SU-DHL-6 (cell line): ENCODE results near the gene MAGI3.

Experiments used
- H2AFZ ChIP-seq: fragments of 200-600 bp; sonication (generic); 2 replicates; pipeline ENCODE4 v1.6.1; 2014; ENCODE audit warnings: low read depth, mild to moderate bottlenecking, moderate library complexity, mixed read lengths, antibody characterized with exemption, low read length; ENCODE audit not compliant: severe bottlenecking
- H3F3A ChIP-seq: fragments of 200-600 bp; shearing (Covaris generic); 2 replicates; pipeline ENCODE4 v1.6.0; 2016; ENCODE audit warnings: antibody characterized with exemption, mild to moderate bottlenecking; ENCODE audit not compliant: insufficient read depth
- H3K27ac ChIP-seq: fragments of 200-600 bp; sonication (generic); 2 replicates; pipeline ENCODE4 v1.5.1; 2016; ENCODE audit warnings: low read depth, mild to moderate bottlenecking, low read length, moderate library complexity, mixed read lengths
- H3K27me3 ChIP-seq: fragments of 200-600 bp; sonication (generic), shearing (Covaris generic); 2 replicates; pipeline ENCODE4 v1.6.0; 2014; ENCODE audit warnings: mild to moderate bottlenecking, low read length
- H3K36me3 ChIP-seq: fragments of 200-600 bp; sonication (generic); 2 replicates; pipeline ENCODE4 v1.6.1; 2014; ENCODE audit warnings: mild to moderate bottlenecking, low read length, mixed read lengths
- H3K4me2 ChIP-seq: fragments of 300-600, 200-600 bp; shearing (Covaris generic), sonication (generic); 2 replicates; pipeline ENCODE4 v1.6.0; 2014; ENCODE audit warnings: low read length, low read depth, mild to moderate bottlenecking; ENCODE audit not compliant: poor library complexity, severe bottlenecking
- H3K4me3 ChIP-seq: fragments of 200-600 bp; sonication (generic); 2 replicates; pipeline ENCODE4 v1.5.1; 2014; ENCODE audit warnings: antibody characterized with exemption, low read length, mild to moderate bottlenecking, mixed read lengths; ENCODE audit not compliant: insufficient read depth, poor library complexity, severe bottlenecking
- H3K79me2 ChIP-seq: fragments of 200-600 bp; sonication (generic); 2 replicates; pipeline ENCODE4 v1.6.1; 2014; ENCODE audit warnings: mild to moderate bottlenecking, low read length, moderate library complexity; ENCODE audit not compliant: insufficient read depth
- H3K9ac ChIP-seq: fragments of 200-600 bp; sonication (generic); 2 replicates; pipeline ENCODE4 v1.7.0; 2014; ENCODE audit warnings: mild to moderate bottlenecking, low read length
- H3K9me2 ChIP-seq: fragments of 200-600 bp; sonication (generic); replicated peaks from 2 replicates; pipeline ENCODE4 v1.6.1; 2014; ENCODE audit warnings: low read length; ENCODE audit not compliant: insufficient read depth
- H3K9me3 ChIP-seq: fragments of 200-600 bp; sonication (generic); 2 replicates; pipeline ENCODE4 v1.6.1; 2014; ENCODE audit warnings: low read length, mixed read lengths; ENCODE audit not compliant: insufficient read depth
- H4K20me1 ChIP-seq: fragments of 200-600 bp; sonication (generic); 2 replicates; pipeline ENCODE4 v1.6.1; 2014; ENCODE audit warnings: low read depth, mild to moderate bottlenecking, antibody characterized with exemption, low read length, moderate library complexity, mixed read lengths
- EZH2phosphoT487 ChIP-seq: fragments of 200-600 bp; sonication (generic), shearing (Covaris generic); conservative IDR thresholded peaks from 2 replicates; pipeline ENCODE4 v1.6.1; 2018; ENCODE audit warnings: mild to moderate bottlenecking, antibody characterized with exemption, low read length, moderate library complexity, mixed read lengths
- TF ChIP-seq, protein P1 (sequence below): fragments of 200-600 bp; sonication (generic); IDR thresholded peaks from one replicate; pipeline ENCODE4 v1.5.1; 2017; ENCODE audit warnings: antibody characterized with exemption, mild to moderate bottlenecking, low read length, moderate library complexity; ENCODE audit not compliant: insufficient read depth, poor library complexity, severe bottlenecking

Gene MAGI3

DNA sequence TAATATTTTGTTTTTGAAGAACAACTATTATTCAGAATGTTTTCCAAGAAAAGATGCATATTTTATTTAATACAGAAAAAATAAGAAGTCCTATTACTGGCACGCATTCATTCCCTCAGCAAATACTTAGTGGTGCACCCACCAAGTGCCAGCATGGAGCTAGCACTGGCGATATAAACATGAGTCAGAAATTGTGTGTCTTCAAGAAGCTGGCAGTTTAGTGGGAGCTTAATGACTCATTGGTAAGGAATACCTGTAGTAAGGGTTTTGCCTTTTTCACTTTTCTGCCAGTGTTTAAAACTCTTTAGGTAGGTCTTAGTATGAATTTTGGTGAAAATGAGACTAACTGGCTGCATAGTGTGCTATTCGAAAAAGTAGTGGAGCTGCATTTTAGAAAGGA is 6.3 kb downstream of the MAGI3 start:
- Histone ChIP-seq H2AFZ (no peak overlapping the region), H3K27ac (no peak overlapping the region), H3K9ac (no peak overlapping the region), H3K27me3 (no peaks in the 10 kb centered on the region), H3K4me3 (no peak overlapping the region), H4K20me1 (peaks cover 34% of the 10 kb centered on the region), H3K36me3 (no peaks in the 10 kb centered on the region), H3K79me2 (no peaks in the 10 kb centered on the region; the same call in 1 of the 2 replicates), H3F3A (peaks cover 3% of the 10 kb centered on the region; the same call in 1 of the 2 replicates), H3K4me2 (no peak overlapping the region), H3K9me2 (no peaks in the 10 kb centered on the region), H3K9me3 (no peaks in the 10 kb centered on the region)
- TF ChIP-seq EZH2phosphoT487: no peak
- TF ChIP-seq, protein P1, sequence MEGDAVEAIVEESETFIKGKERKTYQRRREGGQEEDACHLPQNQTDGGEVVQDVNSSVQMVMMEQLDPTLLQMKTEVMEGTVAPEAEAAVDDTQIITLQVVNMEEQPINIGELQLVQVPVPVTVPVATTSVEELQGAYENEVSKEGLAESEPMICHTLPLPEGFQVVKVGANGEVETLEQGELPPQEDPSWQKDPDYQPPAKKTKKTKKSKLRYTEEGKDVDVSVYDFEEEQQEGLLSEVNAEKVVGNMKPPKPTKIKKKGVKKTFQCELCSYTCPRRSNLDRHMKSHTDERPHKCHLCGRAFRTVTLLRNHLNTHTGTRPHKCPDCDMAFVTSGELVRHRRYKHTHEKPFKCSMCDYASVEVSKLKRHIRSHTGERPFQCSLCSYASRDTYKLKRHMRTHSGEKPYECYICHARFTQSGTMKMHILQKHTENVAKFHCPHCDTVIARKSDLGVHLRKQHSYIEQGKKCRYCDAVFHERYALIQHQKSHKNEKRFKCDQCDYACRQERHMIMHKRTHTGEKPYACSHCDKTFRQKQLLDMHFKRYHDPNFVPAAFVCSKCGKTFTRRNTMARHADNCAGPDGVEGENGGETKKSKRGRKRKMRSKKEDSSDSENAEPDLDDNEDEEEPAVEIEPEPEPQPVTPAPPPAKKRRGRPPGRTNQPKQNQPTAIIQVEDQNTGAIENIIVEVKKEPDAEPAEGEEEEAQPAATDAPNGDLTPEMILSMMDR: no peak

DNA sequence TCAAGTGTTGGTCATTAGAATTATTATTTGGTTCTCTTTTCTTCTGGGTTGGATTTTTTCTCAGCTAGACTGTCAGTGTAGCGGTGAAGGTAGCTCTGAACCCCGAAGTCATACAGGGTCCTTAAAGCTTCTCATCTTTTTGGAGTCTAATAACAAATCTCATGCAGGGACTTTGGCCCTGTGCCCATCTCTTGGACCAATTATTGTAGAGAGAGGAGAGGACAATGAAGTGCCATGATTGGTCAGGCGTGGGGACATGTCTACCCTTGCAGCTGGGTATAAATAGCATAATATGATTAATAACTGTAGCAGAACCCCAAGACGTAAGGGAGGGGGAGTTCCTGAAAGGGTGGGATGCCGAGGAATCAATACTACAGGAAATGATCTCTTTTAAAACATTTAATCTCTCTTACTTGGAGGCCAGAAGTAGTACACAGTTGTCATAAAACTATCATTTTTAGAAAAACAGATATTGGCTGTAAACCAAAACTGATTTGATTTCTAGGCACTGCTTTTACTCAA is 8.8 kb downstream of the MAGI3 start:
- no peaks in the 10 kb centered on the region for H3K9me3 ChIP-seq
- no peak overlapping the region for H3K9ac ChIP-seq
- no peak overlapping the region for H3K27ac ChIP-seq
- no peak overlapping the region for H2AFZ ChIP-seq
- H3K27me3 ChIP-seq: no peaks in the 10 kb centered on the region
- H3K4me3 ChIP-seq: no peak overlapping the region
- H3K9me2 ChIP-seq: no peaks in the 10 kb centered on the region
- H3F3A ChIP-seq: no peaks in the 10 kb centered on the region
- H3K4me2 ChIP-seq: no peak overlapping the region
- TF ChIP-seq, protein P1: no peak
- no peak for TF ChIP-seq EZH2phosphoT487
- peaks cover 31% of the 10 kb centered on the region for H4K20me1 ChIP-seq
- H3K36me3 ChIP-seq: no peaks in the 10 kb centered on the region
- H3K79me2 ChIP-seq: no peaks in the 10 kb centered on the region; the same call in 1 of the 2 replicates

DNA sequence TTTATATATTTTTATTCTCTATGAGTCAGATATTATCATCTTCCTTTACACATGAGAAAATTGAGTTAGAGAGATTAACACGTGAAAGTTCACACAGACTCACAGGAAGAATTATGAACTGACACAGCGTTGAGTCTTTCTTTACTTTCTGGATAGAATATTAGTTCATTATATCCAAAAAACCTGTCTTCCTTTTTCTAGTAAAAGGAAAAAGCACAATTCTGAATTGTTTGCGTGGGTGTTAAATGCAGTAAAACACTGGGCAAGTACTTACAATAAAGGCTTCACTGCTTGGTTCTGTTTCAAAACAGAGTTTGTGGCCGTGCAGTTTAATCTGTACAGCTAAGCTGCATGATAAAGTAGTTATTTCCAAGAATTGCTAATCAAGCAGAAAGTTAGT is 10.8 kb downstream of the MAGI3 start:
- Histone ChIP-seq H3K4me3 (no peak overlapping the region), H3K79me2 (no peaks in the 10 kb centered on the region; the same call in 1 of the 2 replicates)

More for the DNA sequence above, 10.8 kb downstream of the MAGI3 start:
- no peaks in the 10 kb centered on the region for H3K36me3 ChIP-seq
- no peaks in the 10 kb centered on the region for H3K9me2 ChIP-seq
- H3F3A ChIP-seq: no peaks in the 10 kb centered on the region
- H2AFZ ChIP-seq: no peak overlapping the region
- no peaks in the 10 kb centered on the region for H3K27me3 ChIP-seq
- no peak overlapping the region for H3K27ac ChIP-seq
- TF ChIP-seq, protein P1: no peak
- no peak for TF ChIP-seq EZH2phosphoT487
- H3K9me3 ChIP-seq: no peaks in the 10 kb centered on the region
- H3K9ac ChIP-seq: no peak overlapping the region
- no peak overlapping the region for H3K4me2 ChIP-seq
- H4K20me1 ChIP-seq: peaks cover 25% of the 10 kb centered on the region; the same call in 1 of the 2 replicates
